Activated CD4-positive, alpha-beta T cell treated with anti-CD3 and anti-CD28 coated beads for 4 hours (primary cell): ENCODE measurements around the gene SNTB2.
"Not testable (repeated sequence)": the region's sequence is repeated elsewhere in the genome, so short reads cannot be mapped to it uniquely, and the experiment has no call there.

Source experiments
- DNase-seq, 2 donors: peaks; one replicate each; pipeline ENCODE4 v3.0.0-alpha.2; 2020

Gene SNTB2

GRCh38 chr16:69186642-69187445, at the start of gene SNTB2:
Gene SNTB2, plus strand, starts transcription at chr16:69187164. Its CDS starts 3 bp downstream, at chr16:69187167.
- DNase-seq = peak; percentile 77 to 78

DNA sequence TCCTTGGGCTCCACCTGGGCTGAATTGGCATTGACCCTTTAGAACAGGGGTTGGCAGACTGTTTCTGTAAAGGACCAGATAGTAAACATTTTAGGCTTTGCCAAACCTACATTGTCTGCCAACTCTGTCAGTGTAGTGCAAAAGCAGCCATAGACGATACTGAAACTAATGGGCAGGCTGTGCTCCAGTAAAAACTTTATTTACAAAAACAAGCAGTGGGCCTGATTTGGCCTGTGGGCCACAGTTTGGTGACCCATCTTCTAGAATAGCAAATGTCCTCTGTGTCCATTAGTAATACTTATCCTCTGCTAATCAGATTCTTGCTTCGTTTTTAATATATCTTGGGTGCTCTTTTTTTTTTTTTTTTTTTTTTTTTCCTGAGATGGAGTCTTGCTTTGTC, 48.4 kb upstream of the SNTB2 start:
- DNase-seq = no peak

DNA sequence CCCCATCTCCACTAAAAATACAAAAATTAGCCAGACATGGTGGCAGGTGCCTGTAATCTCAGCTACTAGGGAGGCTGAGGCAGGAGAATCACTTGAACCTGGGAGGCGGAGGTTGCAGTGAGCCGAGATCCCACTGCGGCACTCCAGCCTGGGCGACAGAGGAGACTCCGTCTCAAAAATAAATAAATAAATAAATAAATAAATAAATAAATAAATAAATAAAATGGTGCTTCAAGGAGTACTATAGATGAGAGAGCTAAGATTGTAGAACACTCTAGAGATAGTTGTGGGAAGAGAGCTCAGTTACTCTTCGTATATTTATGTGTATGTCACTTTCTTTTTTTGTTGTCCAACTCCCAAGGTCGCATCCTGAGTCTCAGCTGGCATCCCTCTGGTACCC, 47.5 kb upstream of the SNTB2 start:
- DNase-seq = not testable (repeated sequence)

DNA sequence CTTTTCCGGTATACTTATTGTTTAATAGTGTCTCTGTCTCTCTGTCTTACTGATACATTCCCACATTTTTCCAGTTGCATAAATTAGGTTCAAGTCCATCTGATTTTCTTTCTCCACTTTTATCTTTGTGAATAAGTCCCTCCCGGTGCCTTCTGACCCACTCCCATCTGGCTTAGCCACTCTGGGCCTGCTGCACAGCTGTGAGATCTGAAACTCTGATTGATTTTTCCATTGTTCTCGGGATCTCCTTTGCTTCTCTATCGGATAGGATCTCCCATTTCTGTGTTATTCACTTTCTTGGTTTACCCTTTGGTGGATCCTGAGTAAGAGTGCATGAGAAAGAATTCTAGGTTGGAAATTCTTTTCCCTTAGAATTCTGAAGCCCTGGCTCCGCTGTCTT, 46.0 kb upstream of the SNTB2 start:
- no peak for DNase-seq

GRCh38 chr16:69141936-69142335, 45.0 kb upstream of the SNTB2 start:
- DNase-seq = no peak

DNA sequence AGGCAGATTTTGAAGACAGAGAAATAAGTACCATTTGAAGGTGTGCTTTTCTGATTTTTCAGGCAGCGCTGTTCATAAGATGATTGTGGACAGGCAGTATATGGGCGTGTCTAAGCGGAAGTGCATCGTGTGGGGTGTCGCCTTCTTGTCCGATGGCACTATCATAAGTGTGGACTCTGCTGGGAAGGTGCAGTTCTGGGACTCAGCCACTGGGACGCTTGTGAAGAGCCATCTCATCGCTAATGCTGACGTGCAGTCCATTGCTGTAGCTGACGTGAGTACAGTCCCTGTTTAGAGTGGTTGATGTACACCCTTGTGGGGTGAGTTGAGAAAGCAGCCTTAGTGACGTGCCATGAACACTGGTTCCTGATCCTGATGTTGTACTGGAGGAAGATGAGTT, 43.8 kb upstream of the SNTB2 start:
- DNase-seq = no peak

DNA sequence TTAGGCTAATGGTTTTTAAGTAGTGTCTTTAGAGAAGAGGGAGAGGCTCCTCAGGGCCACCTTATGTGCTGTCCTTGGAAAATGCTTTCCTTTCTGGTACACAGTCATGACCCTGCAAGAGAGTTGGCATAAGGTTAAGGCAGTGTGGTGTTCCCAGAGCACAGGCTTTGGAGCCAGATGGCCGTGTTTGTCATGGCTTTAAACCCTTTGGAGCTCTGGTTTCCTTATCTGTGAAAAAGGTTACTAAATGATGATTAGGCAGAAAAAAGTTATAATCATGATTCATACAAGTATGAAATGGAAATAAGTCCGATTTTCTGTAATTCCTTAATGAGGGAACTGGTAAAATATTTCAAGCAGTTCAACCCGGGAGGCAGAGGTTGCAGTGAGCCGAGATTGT, 41.3 kb upstream of the SNTB2 start:
- no peak for DNase-seq

- DNase-seq = not testable (repeated sequence)
These were observed 37.3 kb upstream of the SNTB2 start for GRCh38 chr16:69149621-69150020.

- peak; percentile 40 to 65 for DNase-seq
These were observed 36.7 kb upstream of the SNTB2 start for GRCh38 chr16:69150146-69150865.

DNA sequence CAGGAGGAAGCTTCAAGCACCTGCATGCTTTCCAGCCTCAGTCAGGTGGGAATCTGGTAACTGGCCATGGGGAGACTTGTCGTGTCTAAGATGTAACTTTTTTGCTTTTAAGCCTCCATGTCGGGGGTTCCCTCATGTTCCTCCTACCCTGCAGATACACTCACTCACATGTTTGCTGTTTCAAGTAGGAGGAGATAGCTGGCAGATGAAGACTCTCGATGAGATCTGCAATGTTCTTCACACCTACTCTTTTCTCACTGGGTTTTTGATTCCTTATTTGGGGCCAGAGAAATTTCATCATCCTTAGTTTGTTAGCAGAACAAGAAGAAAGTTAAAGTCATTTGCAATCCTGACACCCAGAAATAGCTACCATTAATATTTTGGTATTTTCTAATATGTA, 29.8 kb upstream of the SNTB2 start:
- DNase-seq = no peak

DNA sequence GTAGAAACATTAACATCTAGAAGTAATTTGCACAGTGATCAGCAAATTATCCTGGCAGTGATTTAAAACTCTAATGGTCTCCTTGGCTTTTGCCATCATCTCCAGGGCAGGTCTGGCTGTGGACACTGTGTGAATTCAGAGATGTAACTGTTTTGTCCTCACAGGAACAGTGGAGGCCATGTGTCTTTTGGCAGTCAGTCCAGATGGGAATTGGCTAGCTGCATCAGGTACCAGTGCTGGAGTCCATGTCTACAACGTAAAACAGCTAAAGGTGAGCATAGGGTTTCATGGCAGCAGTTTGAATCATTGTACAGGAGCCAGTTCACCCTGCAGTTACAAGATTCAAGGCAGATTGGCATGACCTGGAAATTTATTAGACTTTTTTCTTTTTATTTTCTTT, 26.8 kb upstream of the SNTB2 start:
- DNase-seq = no peak

GRCh38 chr16:69165584-69165983, 21.4 kb upstream of the SNTB2 start:
- no peak for DNase-seq

GRCh38 chr16:69166221-69166833, 20.6 kb upstream of the SNTB2 start:
- DNase-seq = peak; percentile 72 to 83

GRCh38 chr16:69166946-69167930, 19.7 kb upstream of the SNTB2 start:
- no peak for DNase-seq

DNA sequence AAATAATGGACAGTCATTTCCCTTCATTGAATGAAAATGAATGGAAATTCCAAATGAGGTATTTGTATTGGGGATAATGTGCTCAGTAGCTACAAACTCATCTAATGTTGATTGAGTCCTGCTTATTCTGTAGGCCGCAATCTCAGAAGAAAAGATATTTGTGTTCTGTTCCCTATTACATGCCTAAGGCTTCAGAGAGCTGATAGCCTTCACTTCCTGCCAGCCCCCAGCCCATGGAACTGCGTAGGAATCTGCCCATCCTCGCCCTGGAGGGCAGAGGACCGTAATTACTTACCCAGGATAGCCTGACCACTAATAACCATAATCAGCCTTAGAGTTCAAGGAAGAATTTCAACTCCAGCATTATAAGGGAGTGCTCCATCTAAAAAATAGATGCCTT, 17.9 kb upstream of the SNTB2 start:
- no peak for DNase-seq

GRCh38 chr16:69169607-69170352, 17.2 kb upstream of the SNTB2 start:
- no peak for DNase-seq

DNA sequence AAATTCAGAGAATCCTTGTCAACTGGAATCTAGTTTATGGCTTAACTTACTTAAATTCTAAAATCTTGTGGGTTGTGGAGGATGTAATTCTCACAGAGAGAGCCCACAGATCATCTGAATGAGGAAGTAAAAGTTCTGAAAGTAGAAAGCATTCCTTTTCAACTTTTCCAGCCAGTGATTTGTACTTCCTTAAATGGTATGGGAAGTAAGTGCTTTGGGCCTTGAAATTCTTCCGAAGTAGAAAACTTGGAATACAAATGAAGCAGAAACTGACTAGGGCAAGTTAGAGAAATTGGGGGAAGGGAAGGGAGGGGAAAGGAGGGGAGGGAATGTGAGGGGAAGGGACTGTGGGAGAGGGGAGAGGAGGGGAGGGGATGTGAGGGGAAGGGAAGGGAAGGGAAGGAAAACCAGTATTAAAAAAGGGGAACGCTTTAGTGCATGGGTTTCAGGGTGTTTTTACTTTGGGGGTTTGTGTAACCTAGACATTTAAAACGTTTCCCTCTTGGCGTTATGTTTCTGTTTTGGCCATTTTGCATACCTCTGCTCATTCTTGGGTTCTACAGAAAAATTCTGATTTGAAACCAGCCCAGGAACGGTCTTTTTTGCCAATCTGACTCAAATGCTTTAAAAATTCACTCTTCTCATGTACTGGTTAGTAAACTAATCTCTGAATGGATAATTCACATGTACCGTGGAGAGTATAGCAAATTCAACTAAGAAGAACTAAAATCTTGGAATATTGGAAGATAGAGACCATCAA, 15.5 kb upstream of the SNTB2 start:
- no peak for DNase-seq

DNA sequence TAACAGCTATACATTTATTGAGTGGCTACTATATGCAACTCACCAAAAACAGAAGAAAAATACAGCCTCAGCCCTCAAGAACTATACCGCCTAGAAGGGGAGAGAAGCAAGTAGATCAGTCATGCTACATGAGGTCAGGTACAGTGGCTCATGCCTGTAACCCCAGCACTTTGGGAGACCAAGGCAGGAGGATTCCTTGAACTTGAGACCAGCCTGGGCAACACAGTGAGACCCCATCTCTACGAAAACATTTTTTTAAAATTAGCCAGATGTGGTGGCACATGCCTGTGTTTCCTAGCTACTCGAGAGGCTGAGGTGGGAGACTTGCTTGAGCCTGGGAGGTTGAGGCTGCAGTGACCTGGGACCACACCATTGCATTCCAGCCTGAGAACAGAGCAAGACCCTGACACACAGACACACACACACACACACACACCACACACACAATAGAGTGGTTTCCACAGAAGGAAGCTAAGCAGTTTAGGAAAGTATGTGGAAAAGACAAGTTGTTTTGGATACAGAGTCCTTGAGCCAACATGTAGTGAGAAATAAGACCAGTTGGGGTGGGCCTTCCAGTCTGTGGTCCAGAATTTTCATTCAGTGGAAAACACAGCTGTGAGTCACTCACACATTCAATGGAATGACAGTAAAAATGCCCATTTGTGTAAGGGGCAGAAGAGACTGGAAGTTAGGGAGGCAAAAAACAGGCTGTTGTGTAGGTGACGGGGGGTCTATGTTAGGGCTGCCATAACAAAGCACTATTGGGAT, 10.7 kb upstream of the SNTB2 start:
- DNase-seq = no peak

- no peak for DNase-seq
These were observed 7.5 kb upstream of the SNTB2 start for GRCh38 chr16:69179328-69180010.

- no peak for DNase-seq
These were observed 7.0 kb upstream of the SNTB2 start for GRCh38 chr16:69180011-69180338.
